Right cardiac atrium (tissue), 5 donors: ENCODE data around the gene DLG2. TPM values are rescaled to one million over a fixed set of nuclear protein-coding genes. Genes with fewer than 3 reads are reported as not detected.
A peak's percentile ranks its signal among the peaks of the same experiment; 100 is the strongest.

Source experiments
- ATAC-seq, 2 donors: fragments of 200-7000 bp; cut with Tn5 transposase; one replicate each; pipeline versions ENCODE4 v1.8.0 to v1.9.1; 2020; ENCODE audit warnings: moderate library complexity in 2 of 2, mild to moderate bottlenecking in 1 of 2
- DNase-seq, 3 donors: peaks; one replicate each; pipeline ENCODE4 v3.0.0-alpha.2; 2020
- H3K27ac ChIP-seq: one replicate; pipeline ENCODE4 v1.5.1; 2013; ENCODE audit warnings: mild to moderate bottlenecking, low read length, control low read depth, moderate library complexity
- H3K27me3 ChIP-seq: one replicate; pipeline ENCODE4 v1.6.1; 2013; ENCODE audit not compliant: control insufficient read depth, insufficient read depth
- H3K4me1 ChIP-seq: one replicate; pipeline ENCODE4 v1.6.1; 2013; ENCODE audit warnings: low read length; ENCODE audit not compliant: control insufficient read depth, insufficient read depth
- H3K4me3 ChIP-seq: one replicate; pipeline ENCODE4 v1.5.1; 2013; ENCODE audit warnings: low read length, control low read depth
- H3K9me3 ChIP-seq: one replicate; pipeline ENCODE4 v1.6.1; 2013; ENCODE audit warnings: low read length; ENCODE audit not compliant: control insufficient read depth
- WGBS: extraction: QIAGEN DNeasy Blood & Tissue Kit; methylation state at CpG from one replicate; pipeline ENCODE4 v1.1.7; 2013; 5-methylcytosine and 5-hydroxymethylcytosine counted together
- intact Hi-C, 4 donors: fragments of 100-400 bp; cut with DNase I; formaldehyde crosslinking; loops; one replicate each; pipeline versions ENCODE4 v1.11.0 to v1.14.0; 2022 to 2023
- polyA plus RNA-seq: library from polyadenylated mRNA; stranded (reverse); fragments of 200-250 nt; gene quantifications from one replicate; pipeline ENCODE4 v1.2.3, GENCODE V29; 2013
- total RNA-seq, 4 donors: library from RNA; stranded (reverse); fragmentation: NEBNext Ultra II Directional; extraction: Animal tissue kit (Norgen Biotek cat#: 25700); gene quantifications; one replicate each; pipeline ENCODE4 v1.2.1, GENCODE V29; 2021
- donor health status: healthy with polysubstance abuse.
- donor health status: DM: no; HTN: yes; CAD: no.
- donor health status: DM: no; HTN: no; CAD: no.
- donor health status: DM: no; HTN: yes; CAD: no; lungs with severe emphysema.
- donor health status: DM: yes; HTN: yes; CAD: no.

Gene DLG2
- total and polyA plus RNA-seq, 5 donors, result 2.3 to 10.5 (median 9.4) TPM

DNA sequence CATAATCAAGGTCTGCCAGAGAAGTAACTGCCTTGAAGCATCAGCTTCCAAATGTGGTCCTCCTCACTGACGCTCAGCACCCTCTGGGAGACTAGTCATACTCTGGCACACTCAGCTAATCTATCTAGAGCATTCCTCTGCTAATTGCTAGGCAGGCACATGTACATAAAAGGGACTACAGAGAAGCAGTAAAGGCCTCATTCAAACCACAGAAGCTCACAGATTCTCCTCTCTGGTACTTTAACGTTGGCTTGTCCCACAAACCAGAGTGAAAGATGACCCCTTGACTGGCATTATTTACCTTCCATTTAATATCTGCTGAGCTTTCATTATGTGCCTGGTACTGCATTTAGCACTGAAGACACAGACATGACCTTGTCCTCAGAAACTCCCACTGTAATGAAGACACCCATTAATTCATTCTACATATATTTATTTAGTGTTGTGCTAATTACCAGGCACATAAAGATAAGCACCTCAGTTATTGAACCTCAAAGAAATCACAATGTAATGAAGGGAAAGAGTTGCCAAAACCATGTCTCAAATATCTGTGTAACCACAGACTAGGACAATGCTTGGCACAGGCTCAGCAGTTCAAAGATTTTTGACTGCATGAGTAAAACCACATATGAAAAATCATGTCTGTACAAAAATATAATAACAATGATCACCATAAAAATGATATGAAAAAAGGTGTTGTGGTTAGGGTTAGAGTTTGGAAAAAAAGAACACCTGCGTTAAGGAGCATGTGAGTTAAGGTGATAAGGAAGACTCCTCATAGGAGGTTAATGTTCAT, 550.4 kb downstream of the DLG2 start:
- H3K4me3 ChIP-seq, result no peak overlapping the region
- H3K27me3 ChIP-seq, result no peaks in the 10 kb centered on the region
- H3K9me3 ChIP-seq, result no peaks in the 10 kb centered on the region
- no peak for DNase-seq
- 42% methylated on average over 3 of the region's 3 CpGs for WGBS
- peaks cover 2% of the 10 kb centered on the region for H3K4me1 ChIP-seq
- ATAC-seq, result peak; percentile 77 to 79
- intact Hi-C loops, result no loop called here
- H3K27ac ChIP-seq, result peak overlapping the region; percentile 37

DNA sequence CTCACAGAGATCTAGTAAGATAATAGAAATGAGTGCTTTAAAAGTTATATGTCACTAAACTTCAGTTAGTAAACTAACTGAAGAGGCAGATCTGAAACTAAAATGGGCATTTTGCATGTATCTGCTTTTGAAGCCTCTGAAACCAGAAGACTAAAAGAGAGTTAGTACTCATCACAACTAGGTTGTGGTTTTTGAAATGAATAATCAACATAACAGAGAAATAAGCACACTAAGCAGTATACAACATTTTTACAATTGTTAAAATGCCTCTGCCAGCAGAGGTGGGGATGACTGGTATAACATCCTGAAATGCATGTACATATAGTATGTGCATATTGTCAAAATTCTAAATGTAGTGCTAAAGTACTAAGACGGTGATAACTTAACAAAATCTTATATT, 564.5 kb downstream of the DLG2 start:
- Histone ChIP-seq H3K4me1 (no peaks in the 10 kb centered on the region), H3K27me3 (no peaks in the 10 kb centered on the region), H3K9me3 (no peaks in the 10 kb centered on the region), H3K27ac (no peak overlapping the region), H3K4me3 (no peak overlapping the region)
- WGBS, result 92% methylated on average over 1 of the region's 1 CpG
- intact Hi-C loops, result no loop called here
- no peak for ATAC-seq
- no peak for DNase-seq

DNA sequence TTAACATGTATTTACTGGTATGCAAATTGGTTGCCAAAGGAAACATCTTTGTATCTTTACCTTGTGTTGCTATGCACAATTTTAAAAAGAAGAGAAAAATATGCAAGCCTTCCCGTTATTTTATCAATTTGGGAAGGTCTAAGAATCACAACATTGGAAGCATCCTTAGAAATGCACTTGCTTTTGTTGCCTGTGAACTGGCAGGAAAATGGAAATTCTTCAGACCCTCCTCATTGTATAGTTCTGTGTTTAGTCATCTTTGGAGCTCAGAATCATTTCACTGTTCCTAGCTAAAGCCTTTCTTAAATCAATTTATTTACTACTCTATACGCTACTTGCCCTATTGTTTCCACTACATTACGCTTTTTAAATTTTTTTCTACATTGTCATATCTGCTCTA, 574.5 kb downstream of the DLG2 start:
- intact Hi-C loops, result no loop called here
- Histone ChIP-seq H3K27me3 (no peaks in the 10 kb centered on the region), H3K4me1 (no peaks in the 10 kb centered on the region), H3K4me3 (no peak overlapping the region), H3K27ac (no peak overlapping the region), H3K9me3 (no peaks in the 10 kb centered on the region)
- 81% methylated on average over 3 of the region's 3 CpGs for WGBS
- ATAC-seq, result no peak
- DNase-seq, result no peak

DNA sequence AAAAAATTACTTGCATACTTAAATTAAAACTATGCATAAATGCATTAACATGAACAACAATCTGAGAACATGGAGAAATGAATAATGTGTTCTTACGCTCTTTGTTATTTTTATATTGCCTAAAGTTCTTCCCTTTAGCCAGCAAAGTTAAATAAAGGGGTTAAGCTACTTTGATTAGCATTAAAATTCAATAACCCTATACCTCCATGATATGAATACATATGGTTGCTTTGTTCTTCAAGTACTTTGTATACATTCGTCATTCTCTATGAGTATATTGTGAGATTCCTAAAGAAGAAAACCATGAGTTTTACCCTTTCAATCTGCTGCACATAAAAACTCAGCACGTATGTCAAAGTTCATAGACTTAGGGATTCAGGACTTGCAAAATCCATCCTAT, 578.3 kb downstream of the DLG2 start:
- no peak overlapping the region for H3K27ac ChIP-seq
- intact Hi-C loops, result no loop called here
- WGBS, result 89% methylated on average over 3 of the region's 3 CpGs
- no peaks in the 10 kb centered on the region for H3K4me1 ChIP-seq
- H3K9me3 ChIP-seq, result no peaks in the 10 kb centered on the region
- ATAC-seq, result no peak
- H3K4me3 ChIP-seq, result no peak overlapping the region
- H3K27me3 ChIP-seq, result no peaks in the 10 kb centered on the region
- no peak for DNase-seq

DNA sequence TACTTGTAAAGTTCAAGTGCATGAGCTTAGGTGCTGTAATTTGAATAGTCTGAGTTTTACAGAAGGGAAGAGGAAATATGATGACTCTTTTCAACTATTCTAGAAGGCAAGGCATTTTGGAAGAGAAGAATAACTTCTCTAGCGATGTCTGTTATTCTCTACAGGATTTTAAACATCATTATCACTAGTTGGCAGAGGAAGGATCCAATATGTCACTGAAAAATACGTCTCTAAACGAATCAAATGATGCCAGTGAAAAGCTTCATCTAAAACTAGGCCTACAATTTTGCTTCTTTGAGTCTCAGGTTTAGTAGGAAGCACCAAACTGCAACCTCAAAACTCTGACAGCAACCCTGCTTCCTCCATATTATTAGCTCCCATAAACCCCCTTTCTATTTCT, 581.4 kb downstream of the DLG2 start:
- WGBS, result 72% methylated on average over 3 of the region's 3 CpGs
- Histone ChIP-seq H3K27ac (no peak overlapping the region), H3K4me1 (no peaks in the 10 kb centered on the region), H3K9me3 (no peaks in the 10 kb centered on the region), H3K27me3 (no peaks in the 10 kb centered on the region), H3K4me3 (no peak overlapping the region)
- intact Hi-C loops, result no loop called here
- DNase-seq (no peak), ATAC-seq (no peak)

DNA sequence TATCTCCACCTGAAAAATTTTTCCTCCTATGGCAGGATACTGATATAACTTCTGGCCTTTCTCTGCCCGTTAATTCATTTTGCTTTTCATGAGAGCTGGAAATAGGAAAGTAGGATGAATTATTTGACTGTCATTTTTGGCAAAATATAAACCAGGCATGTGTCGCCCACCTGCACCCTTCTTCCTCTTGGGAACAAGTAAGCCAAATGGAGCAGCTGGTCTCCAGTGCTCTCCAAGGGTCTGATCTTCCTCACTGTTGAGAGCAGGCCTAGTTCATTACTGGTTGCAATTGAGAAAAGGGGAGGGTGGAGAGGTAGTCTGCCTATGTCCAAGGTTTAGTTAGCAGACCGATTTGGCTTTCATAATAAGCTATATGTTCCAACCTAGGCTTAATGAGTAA, 582.2 kb downstream of the DLG2 start:
- DNase-seq, result no peak
- H3K4me1 ChIP-seq, result no peaks in the 10 kb centered on the region
- no peak for ATAC-seq
- WGBS, result 90% methylated on average over 3 of the region's 3 CpGs
- H3K27ac ChIP-seq, result no peak overlapping the region
- no peak overlapping the region for H3K4me3 ChIP-seq
- no peaks in the 10 kb centered on the region for H3K27me3 ChIP-seq
- intact Hi-C loops, result no loop called here
- no peaks in the 10 kb centered on the region for H3K9me3 ChIP-seq

DNA sequence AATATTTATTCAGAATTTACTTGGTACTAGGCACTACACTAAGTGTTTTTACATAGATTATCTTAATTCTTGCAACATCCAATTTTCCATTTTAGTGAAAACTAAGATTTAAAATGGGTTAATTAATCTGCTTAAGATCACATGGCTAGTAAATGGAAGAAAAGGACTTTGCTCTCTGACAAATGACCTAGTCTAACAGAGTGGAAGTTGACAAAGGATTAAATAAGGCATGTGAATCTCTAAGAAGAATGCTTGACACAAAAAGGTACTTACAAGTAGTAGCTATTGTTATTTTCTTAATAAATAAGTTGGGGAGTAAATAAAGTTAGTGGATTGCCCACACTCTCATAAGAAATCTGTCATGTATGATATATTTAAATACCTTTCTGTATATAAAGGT, 584.8 kb downstream of the DLG2 start:
- Histone ChIP-seq H3K4me1 (no peaks in the 10 kb centered on the region), H3K27me3 (no peaks in the 10 kb centered on the region), H3K9me3 (no peaks in the 10 kb centered on the region), H3K4me3 (no peak overlapping the region), H3K27ac (no peak overlapping the region)
- ATAC-seq (no peak), DNase-seq (no peak)
- intact Hi-C loops, result no loop called here

DNA sequence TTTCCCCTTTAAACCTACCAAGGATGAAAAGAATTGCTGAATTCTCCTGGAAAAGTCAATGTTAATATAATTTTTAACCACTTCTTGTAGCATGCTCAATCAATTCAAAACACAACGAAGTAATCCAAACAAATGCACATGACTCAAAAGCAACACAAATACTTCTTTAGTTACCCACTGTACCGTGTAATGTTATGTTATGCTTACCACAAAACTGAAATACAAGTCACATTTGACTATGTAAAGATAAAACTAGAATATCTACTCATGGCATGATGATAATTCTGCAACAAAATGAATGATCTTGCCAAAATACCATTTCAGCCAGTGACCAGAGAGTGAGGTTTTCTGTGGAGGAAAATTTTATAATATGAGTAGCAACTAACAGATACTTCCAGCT, 587.0 kb downstream of the DLG2 start:
- intact Hi-C loops, result no loop called here
- Histone ChIP-seq H3K27ac (no peak overlapping the region), H3K27me3 (no peaks in the 10 kb centered on the region), H3K9me3 (no peaks in the 10 kb centered on the region), H3K4me3 (no peak overlapping the region), H3K4me1 (no peaks in the 10 kb centered on the region)
- 75% methylated on average over 2 of the region's 2 CpGs for WGBS
- DNase-seq (no peak), ATAC-seq (no peak)

DNA sequence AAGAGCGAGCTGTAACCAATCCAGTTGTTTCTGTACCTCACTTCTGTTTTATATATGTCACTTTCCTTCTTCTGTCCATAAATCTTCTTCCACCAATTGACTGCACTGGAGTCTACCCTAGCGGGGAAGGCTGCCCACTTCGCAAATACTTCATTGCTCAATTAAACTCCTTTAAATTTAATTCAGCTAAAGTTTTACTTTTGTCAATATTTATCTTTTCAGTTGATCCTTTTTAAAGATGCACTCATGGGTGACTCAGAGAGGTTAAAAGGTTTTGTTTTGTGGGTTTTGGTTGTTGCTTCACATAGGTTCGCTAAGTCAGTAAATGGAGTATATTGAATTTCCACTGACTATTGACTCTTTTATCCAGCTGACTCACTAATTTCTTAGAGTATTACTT, 597.2 kb downstream of the DLG2 start:
- WGBS, result 85% methylated on average over 4 of the region's 4 CpGs
- no peak for DNase-seq
- intact Hi-C loops, result no loop called here

DNA sequence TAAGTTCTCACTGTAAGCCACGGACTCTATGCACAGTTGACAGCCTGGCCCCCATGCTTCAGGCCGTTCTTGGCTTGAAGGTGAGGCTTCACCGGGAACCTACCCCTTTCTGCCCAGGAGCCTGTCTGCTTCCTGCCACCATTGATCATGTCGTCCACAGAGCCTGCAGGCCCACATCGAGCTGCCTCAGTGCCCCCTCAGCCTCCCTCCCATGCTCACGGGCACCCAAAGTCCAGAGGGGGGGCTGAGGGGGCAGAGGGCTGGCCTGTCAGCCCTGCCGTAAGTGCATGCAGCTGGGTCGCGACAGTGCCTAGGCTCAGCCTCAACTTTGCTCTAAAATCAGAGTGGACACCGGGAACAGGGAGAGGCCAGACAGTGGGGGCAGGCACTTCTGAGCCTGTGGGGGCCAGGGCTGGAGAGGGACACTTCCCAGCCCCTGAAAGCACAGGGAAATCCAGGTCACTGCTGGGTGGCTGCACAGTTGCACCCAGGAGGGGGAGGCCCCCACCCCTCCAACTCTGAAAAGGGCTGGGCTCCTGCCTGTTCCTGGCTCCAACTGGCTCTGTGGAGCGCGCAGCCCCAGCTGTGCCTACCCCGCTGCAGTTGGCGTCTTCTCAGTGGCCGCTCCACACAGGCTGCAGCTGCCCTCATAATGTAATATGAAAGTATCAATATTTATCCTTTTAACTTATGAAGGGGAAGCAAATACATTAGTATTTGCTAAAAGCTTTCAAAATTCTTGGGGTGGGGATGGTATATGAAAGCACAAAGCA, 598.6 kb downstream of the DLG2 start:
- Histone ChIP-seq H3K4me3 (no peak overlapping the region), H3K9me3 (no peaks in the 10 kb centered on the region), H3K27ac (no peak overlapping the region), H3K4me1 (no peaks in the 10 kb centered on the region), H3K27me3 (no peaks in the 10 kb centered on the region)
- DNase-seq, result peak in 2 of 3 donors; percentile 29 to 32
- ATAC-seq, result no peak
- 93% methylated on average over 15 of the region's 15 CpGs for WGBS
- intact Hi-C loops, result no loop called here

More for the DNA sequence above, 597.2 kb downstream of the DLG2 start:
- no peak overlapping the region for H3K4me3 ChIP-seq
- no peak for ATAC-seq
- H3K9me3 ChIP-seq, result no peaks in the 10 kb centered on the region
- no peak overlapping the region for H3K27ac ChIP-seq
- no peaks in the 10 kb centered on the region for H3K27me3 ChIP-seq
- no peaks in the 10 kb centered on the region for H3K4me1 ChIP-seq

DNA sequence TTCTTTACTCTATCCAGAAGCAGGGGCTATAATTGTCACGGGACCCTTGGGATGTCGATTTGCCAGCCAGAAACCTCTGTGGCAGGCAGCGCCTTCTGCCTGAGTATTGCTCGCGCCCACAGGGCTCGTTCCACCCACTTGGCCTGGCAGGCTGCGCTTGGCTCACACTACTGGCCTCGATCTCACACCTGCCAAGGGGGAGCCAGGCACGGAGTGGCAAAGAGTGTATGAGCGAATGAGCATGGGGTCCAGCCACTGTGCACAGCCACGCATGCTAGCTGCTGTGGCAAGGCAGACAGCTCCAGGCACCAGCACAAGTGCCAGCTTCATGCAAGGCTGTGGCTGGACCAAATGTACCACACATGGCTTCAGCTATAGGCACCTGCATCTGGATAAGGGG, 599.8 kb downstream of the DLG2 start:
- peak in 2 of 3 donors; percentile 18 to 38 for DNase-seq

More for the DNA sequence above, 599.8 kb downstream of the DLG2 start:
- intact Hi-C loops, result no loop called here
- WGBS, result 92% methylated on average over 11 of the region's 11 CpGs
- no peaks in the 10 kb centered on the region for H3K9me3 ChIP-seq
- no peak for ATAC-seq
- no peak overlapping the region for H3K27ac ChIP-seq
- no peaks in the 10 kb centered on the region for H3K4me1 ChIP-seq
- no peaks in the 10 kb centered on the region for H3K27me3 ChIP-seq
- H3K4me3 ChIP-seq, result no peak overlapping the region
